ENCODE data around the gene BCAS3.
"Not testable (repeated sequence)": the region's sequence is repeated elsewhere in the genome, so short reads cannot be mapped to it uniquely, and the experiment has no call there.

Gene BCAS3

DNA sequence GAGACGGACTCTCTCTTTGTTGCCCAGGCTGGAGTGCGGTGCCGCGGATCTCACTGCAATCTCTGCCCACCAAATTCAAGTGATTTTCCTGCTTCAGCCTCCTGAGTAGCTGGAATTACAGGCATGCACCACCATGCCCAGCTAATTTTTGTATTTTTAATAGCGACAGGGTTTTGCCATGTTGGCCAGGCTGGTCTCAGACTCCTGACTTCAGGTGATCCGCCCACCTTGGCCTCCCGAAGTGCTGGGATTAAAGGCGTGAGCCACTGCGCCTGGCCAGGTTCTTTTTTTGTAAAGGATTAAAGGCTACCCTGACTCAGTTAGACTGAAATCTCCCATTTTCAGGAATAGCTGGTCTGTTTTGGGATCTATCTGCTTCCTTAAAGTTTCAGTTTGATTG lies 681.9 kb downstream of the BCAS3 start:
- not testable (repeated sequence) for DNase-seq

DNA sequence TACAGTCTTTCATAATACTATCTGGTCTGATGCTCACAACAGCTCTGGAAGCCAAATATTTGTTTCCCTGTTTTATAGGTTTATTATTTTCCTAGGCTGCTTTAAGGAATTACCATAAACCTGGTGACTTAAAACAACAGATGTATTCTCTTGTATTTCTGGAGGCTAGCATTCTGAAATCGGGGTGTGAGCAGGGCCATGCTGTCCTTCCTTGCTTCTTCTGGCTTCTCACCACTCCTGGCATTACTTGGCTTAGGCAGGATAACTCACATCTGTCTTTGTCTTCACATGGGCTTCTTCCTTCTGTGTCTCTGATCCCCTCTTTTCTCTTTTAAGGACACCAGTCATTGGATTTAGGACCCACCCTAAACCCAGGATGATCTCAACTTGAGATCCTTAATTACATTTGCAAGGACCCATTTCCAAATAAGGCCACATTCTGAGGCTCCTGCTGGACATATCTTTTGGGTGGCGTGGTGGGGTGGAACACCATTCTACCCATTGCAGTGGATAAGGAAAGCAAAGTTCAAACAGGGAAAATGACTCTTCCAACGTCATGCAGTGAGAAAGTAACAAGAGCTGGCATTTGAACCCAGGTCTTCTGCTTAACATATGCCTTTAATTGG lies 682.8 kb downstream of the BCAS3 start:
- no peak for DNase-seq

DNA sequence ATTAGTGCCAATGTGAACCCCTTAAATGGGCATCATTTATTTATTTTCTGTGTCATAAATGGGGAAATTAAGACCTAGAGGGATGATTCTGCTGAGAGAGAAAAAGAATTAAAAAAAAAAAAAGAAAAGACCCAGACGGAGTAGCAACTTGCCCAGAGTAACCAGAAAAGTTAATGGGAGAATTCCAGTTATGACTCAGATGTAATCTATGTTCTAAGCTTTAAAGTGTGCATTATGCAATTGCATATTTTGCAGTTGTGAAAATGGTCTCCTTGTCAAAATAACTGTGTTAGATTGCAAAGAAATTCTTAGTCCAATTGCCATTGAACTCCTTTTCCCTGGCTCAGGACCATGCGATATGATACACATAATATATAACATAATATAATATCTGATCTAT lies 683.4 kb downstream of the BCAS3 start:
- DNase-seq, result no peak

DNA sequence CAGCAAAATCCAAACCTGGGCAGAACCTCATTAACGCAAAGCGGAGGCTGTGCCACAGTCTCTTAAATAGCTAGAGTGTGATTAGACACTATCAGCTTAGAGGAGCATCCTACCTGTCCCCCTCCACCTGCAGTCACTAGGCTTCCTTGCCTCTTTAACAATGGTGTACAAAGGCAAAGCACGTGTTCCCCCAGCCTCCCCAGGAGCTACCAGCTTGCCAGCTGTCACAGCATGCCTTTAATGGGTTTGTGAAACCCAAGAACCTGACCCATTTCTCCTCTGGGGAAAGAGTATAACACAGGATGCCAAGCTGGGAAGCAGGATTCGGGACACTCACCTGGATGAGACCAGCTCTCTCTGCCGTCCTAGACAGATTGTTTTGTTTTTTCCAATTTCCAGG lies 684.7 kb downstream of the BCAS3 start:
- DNase-seq, result no peak

- DNase-seq, result no peak
Observed at GRCh38 chr17:61362852-61363600, 685.4 kb downstream of the BCAS3 start.

- no peak for DNase-seq
Observed at GRCh38 chr17:61363601-61364462, 686.2 kb downstream of the BCAS3 start.

GRCh38 chr17:61364463-61364846 lies 686.8 kb downstream of the BCAS3 start:
- no peak for DNase-seq

- DNase-seq, result no peak
Observed at GRCh38 chr17:61366076-61366714, 688.5 kb downstream of the BCAS3 start.

DNA sequence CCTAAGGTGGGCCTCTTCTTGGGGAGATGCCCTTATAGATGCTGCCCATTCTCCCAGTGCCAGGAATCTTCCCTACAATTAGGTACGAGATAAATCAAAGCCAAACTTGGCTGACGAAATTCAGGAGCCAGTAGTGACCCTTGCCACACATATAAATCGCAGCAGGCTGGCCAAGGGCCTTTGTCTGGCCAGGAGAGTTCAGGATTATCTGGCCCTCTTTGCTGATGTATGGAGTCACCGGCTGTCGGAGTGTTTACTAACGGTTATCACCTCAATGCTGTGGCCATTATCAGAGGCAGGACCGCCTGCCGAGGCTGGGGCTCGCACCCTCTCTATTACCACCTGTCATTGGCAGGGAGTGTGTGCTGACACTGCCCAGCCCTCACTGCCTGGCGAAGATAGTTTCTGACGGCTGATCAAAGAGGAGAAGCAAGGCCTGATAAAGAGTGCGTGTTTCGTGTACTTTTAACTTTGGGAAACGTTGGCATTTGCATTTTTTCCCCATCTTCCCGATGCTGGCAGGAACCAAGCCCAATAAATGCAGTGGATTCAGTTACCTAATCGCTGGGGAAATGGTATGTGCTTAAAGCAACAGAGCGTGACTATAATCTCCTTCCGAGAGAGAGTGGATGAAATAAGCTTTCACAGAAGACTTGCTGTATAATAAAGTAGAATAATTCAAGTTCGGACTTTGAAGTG lies 689.2 kb downstream of the BCAS3 start:
- DNase-seq, result no peak

GRCh38 chr17:61368049-61368831 lies 690.6 kb downstream of the BCAS3 start:
- no peak for DNase-seq

DNA sequence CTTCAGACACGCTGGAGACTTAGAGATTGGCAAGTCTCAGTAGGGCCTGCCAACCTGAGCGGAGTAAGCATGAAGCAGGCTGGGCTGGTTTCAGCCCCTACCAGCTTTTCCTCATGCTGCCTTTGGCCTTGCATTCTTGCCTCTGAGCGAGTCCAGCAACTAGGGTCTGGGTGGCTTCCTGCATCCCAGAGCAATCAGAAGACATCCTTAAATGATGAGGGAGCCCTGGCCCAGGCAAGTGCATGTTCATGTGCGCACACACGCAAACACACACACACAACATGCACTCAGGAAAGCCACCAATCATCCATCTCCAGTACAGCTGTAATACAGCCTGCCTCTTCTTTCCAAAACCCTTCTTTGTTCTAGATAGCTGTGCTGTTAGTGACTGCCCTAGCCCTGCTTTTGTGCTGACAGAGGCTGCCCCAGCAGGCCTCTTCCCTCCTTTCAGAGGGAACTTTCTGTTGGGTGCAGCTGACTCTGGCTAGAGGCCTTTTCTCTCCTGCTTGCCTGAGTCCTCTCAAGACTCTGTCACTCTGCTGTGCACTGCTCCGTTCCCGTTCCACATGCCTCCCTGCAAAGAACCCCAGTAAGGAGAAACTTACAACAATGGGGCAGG lies 691.3 kb downstream of the BCAS3 start:
- DNase-seq, result no peak

DNA sequence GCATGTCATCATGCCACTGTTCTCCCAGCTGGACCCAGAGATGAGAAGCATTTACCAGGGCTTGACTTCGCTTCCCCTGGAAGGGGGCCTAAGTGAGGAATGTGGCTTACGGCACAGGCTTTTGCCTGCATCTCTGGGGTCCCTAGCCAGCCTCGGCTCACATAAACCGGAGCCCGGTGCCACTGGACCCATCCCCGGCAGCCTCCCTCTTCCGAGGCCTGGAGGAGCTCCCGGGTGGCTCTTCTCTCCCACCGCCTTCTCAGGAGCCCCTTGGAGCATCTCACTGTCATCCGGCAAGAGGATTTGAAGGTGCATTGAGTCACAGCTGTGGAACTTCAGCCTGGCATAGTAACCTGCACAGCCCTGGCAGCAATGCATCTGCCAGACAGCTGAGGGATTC lies 692.1 kb downstream of the BCAS3 start:
- DNase-seq, result no peak

DNA sequence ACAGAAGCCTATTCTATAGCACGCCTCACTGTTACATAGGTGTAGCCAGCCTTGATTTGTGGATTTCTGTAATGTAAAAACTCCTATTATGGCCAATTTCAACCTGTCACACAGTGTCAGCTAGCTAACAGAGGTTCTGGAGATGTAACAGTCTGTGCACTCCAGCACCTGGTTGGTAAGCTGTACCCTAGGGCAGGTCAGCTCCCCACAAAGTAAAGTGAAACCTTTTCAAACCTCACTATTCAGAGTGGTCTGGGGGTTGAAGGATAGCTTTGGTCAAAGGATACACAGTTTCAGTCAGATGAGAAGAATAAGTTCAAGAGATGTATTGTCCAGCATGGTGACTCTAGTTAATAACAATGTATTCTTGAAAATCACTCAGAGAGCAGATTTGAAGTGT lies 693.5 kb downstream of the BCAS3 start:
- DNase-seq, result no peak

GRCh38 chr17:61371606-61372005 lies 694.0 kb downstream of the BCAS3 start:
- DNase-seq, result no peak

- DNase-seq, result no peak
Observed at GRCh38 chr17:61372436-61372835, 694.8 kb downstream of the BCAS3 start.

DNA sequence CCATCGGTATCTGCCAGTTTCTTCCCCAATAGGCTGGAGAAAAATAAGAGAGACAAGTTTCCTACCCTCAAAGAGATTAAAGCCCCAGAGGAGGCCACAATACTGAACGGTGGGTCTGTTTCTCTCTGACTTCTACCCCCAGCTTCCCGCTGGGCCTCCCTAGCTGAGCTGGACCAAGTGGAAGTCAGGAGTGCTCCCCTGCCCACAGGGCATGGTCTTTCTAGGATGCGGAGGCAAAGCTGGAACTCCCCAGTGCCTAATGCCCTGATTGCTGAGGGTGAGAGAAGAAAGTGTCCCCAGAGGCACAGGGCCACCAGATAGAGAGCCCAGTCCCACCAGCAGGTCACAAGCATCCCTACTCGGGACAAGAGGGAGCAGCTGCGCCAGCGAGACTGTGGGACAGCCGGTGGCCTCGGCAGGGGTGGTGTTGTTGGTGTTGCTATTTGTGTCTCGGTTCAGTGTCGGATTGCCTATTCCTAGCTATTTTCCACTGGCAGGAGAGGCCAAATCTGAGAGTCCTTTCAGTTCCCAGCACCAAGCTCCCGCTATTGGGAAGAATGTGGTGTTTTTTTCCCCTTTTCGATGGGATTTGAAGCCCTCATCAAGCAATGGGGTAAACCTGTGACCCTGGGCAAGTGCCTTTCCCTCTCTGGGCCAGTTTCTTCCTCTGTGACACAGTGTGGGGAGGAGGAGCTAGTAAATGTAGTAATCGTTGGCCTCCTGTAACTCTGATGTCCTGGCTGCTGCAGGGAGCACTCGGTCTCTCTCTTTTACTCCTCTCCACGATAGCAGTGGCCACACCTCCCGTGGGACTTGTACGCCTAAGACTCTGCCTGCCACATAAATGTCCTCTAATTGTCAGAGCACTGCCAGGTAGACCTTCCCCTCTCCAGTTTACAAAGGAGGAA lies 699.5 kb downstream of the BCAS3 start:
- no peak for DNase-seq

- DNase-seq, result no peak
Observed at GRCh38 chr17:61378658-61379456, 701.2 kb downstream of the BCAS3 start.

- DNase-seq, result no peak
Observed at GRCh38 chr17:61379457-61380216, 702.0 kb downstream of the BCAS3 start.
